NCI-H1694 treated with DMSO at 0.1 percent for 48 hours (cell line): ENCODE measurements around the gene CERS3.
"Not testable (repeated sequence)": the region's sequence is repeated elsewhere in the genome, so short reads cannot be mapped to it uniquely, and the experiment has no call there.

Experiments
- DNase-seq: peaks from one replicate; lab custom pipeline; 2025; lab: John Stamatoyannopoulos, UW

The CERS3 gene

GRCh38 chr15:100464888-100465287 lies 63.9 kb downstream of the CERS3 start:
- DNase-seq, result no peak

DNA sequence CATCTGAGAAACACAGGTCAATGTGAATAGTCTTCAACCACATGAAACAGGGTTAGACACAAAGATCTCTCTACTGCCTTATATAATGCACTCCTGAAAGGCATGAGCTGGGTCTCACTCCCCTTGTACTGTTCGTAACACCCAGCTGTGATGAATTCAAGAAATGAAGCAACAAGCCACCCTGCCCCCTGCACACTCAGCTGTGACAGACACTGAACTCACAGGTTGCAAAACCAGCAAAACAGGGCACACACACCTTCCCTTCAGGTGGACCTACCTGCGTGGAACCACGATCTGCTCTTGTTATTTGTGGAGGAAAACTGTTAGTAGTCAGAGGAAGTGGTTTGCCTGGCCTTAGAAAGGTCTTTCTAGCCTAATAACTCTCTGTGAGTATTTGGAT lies 64.5 kb downstream of the CERS3 start:
- DNase-seq, result no peak

GRCh38 chr15:100463515-100463914 lies 65.2 kb downstream of the CERS3 start:
- no peak for DNase-seq

DNA sequence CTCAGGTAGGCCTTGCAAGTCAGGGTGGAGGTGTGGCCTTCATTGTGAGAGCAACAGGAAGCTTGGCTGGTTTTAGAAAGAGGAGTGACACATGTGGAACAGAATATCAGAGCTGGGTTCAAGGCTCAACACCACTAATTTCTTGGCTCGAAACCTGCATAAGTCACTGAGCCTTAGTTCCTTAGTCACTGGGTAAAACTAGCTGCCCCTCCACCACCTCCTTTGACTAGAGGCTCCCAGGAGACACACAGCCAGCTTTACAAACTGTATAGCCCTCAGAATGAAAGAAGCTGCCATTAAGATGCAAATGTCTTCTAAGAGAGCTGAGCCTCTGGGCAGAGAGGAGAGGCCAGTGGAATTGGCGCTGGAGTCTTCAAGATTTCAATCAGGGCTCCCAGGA lies 67.7 kb downstream of the CERS3 start:
- DNase-seq, result no peak

GRCh38 chr15:100457201-100457600 lies 71.5 kb downstream of the CERS3 start:
- no peak for DNase-seq

- no peak for DNase-seq
Measured at GRCh38 chr15:100454148-100454547, 74.6 kb downstream of the CERS3 start.

GRCh38 chr15:100448481-100448880 lies 80.3 kb downstream of the CERS3 start:
- DNase-seq, result no peak

DNA sequence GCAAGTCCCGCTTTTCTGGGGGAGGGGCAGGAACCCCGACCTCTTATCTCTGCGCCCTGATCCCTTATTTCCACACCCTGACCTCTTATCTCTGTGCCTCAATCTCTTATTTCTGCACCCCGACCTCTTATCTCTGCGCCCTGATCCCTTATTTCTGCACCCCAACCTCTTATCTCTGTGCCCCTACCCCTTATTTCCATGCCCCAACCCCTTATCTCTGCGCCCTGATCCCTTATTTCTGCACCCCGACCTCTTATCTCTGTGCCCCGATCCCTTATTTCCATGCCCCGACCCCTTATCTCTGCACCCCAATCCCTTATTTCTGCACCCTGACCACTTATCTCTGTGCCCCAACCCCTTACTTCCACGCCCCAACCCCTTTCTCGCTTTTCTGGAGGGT lies 87.7 kb downstream of the CERS3 start:
- DNase-seq, result not testable (repeated sequence)

GRCh38 chr15:100439514-100439913 lies 89.2 kb downstream of the CERS3 start:
- DNase-seq, result no peak

DNA sequence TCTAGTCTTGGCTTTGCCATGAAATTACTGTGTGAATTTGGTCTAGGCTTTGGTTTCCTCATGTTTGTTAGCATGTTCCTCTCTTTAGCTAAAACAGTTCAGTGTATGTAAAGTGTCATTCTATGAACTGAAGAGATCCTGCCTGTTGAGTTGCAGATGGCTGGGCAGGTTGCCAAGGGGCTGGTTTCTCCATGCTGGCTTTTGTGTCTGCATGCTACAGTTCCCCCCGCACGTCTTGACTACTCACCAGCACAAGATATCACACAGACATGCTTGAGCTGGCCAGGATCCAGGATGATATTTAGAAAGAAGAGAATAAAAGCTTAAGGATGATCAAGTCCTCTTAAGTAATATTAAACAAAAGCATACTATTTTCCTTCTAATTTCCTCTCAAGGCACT lies 90.2 kb downstream of the CERS3 start:
- peak; percentile 1 for DNase-seq

GRCh38 chr15:100437261-100437660 lies 91.5 kb downstream of the CERS3 start:
- DNase-seq, result no peak

DNA sequence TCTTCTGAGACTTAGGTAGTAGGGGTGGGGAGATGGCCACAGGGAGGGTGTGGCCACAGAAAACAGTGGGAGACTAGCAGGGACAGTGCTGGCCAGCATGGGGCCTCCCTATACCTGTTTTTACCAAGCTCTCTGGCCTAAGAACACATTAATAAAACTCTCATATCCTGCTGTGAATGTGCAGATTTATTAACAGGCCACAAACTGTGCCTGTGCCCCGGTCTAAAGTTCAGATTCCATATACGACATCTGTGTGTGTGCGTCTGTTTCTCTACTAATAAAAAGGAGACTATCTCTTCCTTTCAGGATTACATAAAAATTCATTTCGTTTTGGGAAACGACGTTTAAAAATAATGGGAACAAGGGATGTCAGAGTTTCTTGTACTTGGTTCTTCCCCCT lies 94.2 kb downstream of the CERS3 start:
- DNase-seq, result no peak

DNA sequence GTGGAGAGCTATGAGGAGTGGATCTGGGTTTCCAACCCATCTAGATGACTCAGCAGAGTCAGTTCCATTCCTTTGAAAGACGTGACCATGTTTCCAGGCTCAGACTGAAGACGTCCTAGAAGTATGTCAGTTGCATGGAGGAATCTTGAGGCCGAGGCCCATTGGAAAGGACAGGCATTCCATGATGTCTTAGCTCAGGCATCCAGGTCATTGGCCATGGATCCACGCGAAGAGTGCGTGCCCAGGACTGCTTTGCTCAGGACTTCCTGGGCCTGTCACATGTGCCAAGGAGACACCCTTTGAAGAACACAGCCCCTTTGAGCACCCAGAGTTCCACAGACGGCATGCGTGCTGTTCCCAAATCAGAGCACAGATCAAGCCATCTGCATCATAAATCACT lies 94.7 kb downstream of the CERS3 start:
- DNase-seq, result no peak

DNA sequence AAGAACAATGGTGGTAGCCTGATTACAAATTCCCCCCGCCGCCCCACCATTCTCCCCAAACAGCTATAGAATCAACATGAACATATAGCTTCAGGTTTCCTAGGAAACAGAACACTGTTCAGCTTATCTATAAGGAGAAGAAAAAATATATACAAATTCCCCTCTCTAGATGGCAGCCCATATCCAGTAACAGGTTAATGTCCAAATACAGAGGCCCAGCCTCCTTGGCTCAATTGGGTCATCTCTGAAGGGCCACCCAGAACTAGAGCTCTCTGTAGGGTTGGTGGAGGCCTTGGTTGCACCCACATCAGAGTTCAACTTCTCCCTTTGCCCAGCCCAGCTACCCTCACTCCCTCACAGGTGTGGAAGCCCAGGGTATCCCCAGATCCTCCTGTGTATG lies 95.4 kb downstream of the CERS3 start:
- DNase-seq, result no peak

- no peak for DNase-seq
Measured at GRCh38 chr15:100430411-100430810, 98.3 kb downstream of the CERS3 start.

DNA sequence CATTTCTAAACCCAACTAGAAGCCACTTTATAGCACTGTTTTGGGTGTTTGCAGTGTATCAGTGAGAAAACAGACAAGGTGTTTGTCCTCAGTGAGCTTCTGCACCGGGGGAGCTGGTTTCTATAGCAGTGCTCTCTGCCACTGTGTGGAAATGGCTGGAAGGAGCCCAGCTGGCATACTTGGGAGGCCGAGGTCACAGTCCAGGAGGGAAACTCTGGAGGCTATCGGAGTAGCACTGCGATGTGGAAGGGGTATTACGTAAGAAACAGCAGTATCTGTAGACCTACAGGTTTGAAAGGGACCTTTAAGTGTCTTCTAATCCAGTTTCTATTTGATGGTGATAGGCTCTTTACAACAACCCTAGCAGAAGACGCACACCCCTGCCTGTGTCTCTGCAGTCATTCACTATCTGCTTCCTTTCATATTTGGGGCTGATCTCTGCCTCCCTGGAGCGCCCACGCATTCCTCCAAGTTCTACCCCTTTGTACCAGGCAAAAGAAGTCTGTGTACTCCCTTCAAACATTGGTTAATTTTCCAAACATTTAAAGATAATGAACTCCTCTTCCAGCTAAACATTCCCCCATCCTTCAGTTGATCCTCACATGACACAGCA lies 99.5 kb downstream of the CERS3 start:
- no peak for DNase-seq

DNA sequence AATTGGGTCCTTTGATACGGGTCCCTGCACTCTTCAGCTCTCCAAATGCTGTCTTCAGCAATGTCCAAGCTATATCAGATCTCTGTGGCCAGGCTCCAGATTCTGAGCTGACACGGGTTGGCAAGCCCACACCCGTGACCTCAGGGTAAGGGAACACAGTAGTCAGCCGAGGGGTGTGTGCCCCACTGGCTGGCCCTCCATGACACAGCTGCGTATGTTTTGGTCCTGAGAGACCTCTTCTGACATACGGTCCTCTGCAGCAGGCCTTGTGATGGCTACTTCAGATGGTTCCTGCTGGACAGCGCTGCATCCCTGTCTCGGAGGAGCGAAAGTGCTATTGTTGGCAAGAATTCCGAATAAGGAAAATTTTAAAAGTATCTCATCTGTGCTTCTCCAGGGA lies 101.8 kb downstream of the CERS3 start:
- DNase-seq, result no peak

GRCh38 chr15:100405179-100405578 lies 123.6 kb downstream of the CERS3 start:
- DNase-seq, result no peak

DNA sequence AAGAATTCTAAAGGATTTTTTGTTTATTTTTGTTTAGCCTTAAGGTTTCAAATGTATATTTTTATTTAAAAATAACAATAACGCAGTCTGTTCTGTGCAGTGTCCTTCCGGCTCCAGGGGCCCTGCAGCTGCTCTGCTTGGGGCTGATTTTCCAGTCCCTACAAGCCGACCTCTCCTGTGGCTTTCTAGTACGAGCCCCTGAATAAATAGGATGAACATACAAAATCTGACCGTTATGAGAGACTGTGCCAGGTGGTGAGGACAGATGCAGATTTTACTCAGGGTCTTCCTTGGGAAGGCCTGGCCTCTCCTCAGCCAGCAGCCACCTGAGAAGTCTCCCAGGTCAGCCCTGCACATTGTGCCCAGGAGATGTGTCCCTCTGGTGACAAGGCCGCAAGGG lies 127.8 kb downstream of the CERS3 start:
- DNase-seq, result no peak

GRCh38 chr15:100394736-100395440 lies 133.9 kb downstream of the CERS3 start:
- no peak for DNase-seq

- no peak for DNase-seq
Measured at GRCh38 chr15:100393008-100393407, 135.7 kb downstream of the CERS3 start.

GRCh38 chr15:100385300-100386050 lies 143.3 kb downstream of the CERS3 start:
- no peak for DNase-seq

- no peak for DNase-seq
Measured at GRCh38 chr15:100384108-100384410, 144.7 kb downstream of the CERS3 start.
